ENCODE results near the gene MPIG6B.

DNA sequence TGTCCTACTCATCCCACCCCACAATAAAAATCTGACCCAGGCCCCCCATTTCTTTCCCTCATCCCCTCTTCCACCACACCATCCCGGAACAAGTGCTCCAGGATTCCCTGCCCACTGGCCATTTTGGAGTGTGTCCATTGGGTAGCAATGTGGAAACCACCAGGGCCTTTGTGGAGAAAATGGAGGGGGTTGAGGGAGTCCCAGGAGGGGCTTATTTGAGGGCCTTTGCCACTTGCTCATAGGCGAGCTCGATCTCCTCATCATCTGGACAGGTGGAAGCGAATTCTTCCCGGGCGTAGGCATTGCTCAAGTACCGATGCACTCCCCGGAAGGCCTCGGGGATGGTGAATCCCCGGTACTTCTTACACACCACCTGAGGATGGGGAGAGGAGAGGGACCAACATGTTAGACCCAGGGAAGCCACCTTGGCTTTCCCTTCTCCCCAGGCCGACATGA is 7.5 kb downstream of the MPIG6B start:
- TF ChIP-seq, protein P1, sequence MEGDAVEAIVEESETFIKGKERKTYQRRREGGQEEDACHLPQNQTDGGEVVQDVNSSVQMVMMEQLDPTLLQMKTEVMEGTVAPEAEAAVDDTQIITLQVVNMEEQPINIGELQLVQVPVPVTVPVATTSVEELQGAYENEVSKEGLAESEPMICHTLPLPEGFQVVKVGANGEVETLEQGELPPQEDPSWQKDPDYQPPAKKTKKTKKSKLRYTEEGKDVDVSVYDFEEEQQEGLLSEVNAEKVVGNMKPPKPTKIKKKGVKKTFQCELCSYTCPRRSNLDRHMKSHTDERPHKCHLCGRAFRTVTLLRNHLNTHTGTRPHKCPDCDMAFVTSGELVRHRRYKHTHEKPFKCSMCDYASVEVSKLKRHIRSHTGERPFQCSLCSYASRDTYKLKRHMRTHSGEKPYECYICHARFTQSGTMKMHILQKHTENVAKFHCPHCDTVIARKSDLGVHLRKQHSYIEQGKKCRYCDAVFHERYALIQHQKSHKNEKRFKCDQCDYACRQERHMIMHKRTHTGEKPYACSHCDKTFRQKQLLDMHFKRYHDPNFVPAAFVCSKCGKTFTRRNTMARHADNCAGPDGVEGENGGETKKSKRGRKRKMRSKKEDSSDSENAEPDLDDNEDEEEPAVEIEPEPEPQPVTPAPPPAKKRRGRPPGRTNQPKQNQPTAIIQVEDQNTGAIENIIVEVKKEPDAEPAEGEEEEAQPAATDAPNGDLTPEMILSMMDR (IDR thresholded peaks at IDR 0.05; ENCODE audit: insufficient read depth, low read length) = no peak
- TF ChIP-seq POLR2AphosphoS5 (IDR thresholded peaks at IDR 0.05; ENCODE audit: low read depth) (no peak), GABPA (IDR thresholded peaks at IDR 0.05; ENCODE audit: low read depth) (no peak), SPI1 (IDR thresholded peaks at IDR 0.05; ENCODE audit: borderline replicate concordance, low read depth) (no peak)
- TF ChIP-seq, protein P2, sequence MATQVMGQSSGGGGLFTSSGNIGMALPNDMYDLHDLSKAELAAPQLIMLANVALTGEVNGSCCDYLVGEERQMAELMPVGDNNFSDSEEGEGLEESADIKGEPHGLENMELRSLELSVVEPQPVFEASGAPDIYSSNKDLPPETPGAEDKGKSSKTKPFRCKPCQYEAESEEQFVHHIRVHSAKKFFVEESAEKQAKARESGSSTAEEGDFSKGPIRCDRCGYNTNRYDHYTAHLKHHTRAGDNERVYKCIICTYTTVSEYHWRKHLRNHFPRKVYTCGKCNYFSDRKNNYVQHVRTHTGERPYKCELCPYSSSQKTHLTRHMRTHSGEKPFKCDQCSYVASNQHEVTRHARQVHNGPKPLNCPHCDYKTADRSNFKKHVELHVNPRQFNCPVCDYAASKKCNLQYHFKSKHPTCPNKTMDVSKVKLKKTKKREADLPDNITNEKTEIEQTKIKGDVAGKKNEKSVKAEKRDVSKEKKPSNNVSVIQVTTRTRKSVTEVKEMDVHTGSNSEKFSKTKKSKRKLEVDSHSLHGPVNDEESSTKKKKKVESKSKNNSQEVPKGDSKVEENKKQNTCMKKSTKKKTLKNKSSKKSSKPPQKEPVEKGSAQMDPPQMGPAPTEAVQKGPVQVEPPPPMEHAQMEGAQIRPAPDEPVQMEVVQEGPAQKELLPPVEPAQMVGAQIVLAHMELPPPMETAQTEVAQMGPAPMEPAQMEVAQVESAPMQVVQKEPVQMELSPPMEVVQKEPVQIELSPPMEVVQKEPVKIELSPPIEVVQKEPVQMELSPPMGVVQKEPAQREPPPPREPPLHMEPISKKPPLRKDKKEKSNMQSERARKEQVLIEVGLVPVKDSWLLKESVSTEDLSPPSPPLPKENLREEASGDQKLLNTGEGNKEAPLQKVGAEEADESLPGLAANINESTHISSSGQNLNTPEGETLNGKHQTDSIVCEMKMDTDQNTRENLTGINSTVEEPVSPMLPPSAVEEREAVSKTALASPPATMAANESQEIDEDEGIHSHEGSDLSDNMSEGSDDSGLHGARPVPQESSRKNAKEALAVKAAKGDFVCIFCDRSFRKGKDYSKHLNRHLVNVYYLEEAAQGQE (IDR thresholded peaks at IDR 0.05; ENCODE audit: insufficient replicate concordance, low read depth) = no peak

Measured in HL-60 (cell line).